HEK293T (cell line): ENCODE data around the gene ST6GALNAC4.

Experiments used
- BHLHE40 ChIP-seq: fragments of 450-650 bp; IDR thresholded peaks from 2 replicates; pipeline ENCODE4 v1.6.1; 2016; ENCODE audit warnings: mild to moderate bottlenecking, moderate library complexity, borderline replicate concordance
- ELF4 ChIP-seq: fragments of 450-650 bp; IDR thresholded peaks from 2 replicates; pipeline ENCODE4 v1.6.1; 2017; ENCODE audit warnings: antibody characterized with exemption
- FOXK2 ChIP-seq: fragments of 450-650 bp; IDR thresholded peaks from 2 replicates; pipeline ENCODE4 v1.6.1; 2016; ENCODE audit warnings: mild to moderate bottlenecking
- ZNF384 ChIP-seq: fragments of 450-650 bp; IDR thresholded peaks from 2 replicates; pipeline ENCODE4 v1.6.1; 2016

DNA sequence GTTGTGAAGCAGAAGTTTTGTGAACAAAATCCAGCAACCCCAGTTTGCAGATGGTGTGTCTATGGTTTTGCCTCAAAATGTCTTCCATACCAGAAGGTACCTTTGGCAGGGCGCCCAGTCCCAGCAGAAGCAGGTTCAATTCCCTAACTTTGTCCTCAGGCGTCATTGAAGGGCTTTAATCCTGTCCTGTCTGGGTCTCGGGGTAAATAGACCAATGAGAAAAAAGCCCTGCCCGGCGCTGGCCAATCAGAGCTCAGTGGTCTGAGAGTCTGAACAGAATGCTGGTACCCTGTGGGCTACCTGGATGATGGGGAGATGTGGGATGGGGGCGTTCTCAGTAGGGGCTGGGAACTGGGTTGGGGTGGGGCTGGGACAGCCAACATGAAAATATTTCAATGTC, 6.2 kb upstream of the ST6GALNAC4 start:
- no peak for TF ChIP-seq ZNF384
- no peak for TF ChIP-seq ELF4
- TF ChIP-seq BHLHE40: no peak
- no peak for TF ChIP-seq FOXK2
